Psoas muscle (tissue), 8 donors: ENCODE results near the gene PDE11A. TPM values are rescaled to one million over a fixed set of nuclear protein-coding genes. Genes with fewer than 3 reads are reported as not detected.

Source experiments
- ATAC-seq, 4 donors: fragments of 200-7000 bp; cut with Tn5 transposase; one replicate each; pipeline ENCODE4 v1.9.1; 2020; ENCODE audit warnings: moderate library complexity in 3 of 4, mild to moderate bottlenecking in 2 of 4
- DNase-seq, 2 donors: peaks; one replicate each; pipeline ENCODE4 v3.0.0-alpha.2; 2020
- H3K27ac ChIP-seq: fragments of 200-600 bp; one replicate; pipeline ENCODE4 v1.8.0; 2022
- H3K27me3 ChIP-seq, 3 donors: fragments of 200-600 bp in 1 of 3; one replicate each; pipeline versions ENCODE4 v1.6.1 to v1.8.0; 2013 to 2022; ENCODE audit warnings: low read length in 2 of 3, mild to moderate bottlenecking in 2 of 3, moderate library complexity in 1 of 3; ENCODE audit not compliant: insufficient read depth in 3 of 3
- H3K36me3 ChIP-seq, 2 donors: fragments of 200-600 bp in 1 of 2; one replicate each; pipeline versions ENCODE4 v1.6.1 to v1.8.0; 2013 to 2022; ENCODE audit warnings: low read depth in 1 of 2, mild to moderate bottlenecking in 1 of 2, moderate library complexity in 1 of 2; ENCODE audit not compliant: insufficient read depth in 1 of 2
- H3K4me1 ChIP-seq: fragments of 200-600 bp; one replicate; pipeline ENCODE4 v1.8.0; 2022
- H3K4me3 ChIP-seq: fragments of 200-600 bp; one replicate; pipeline ENCODE4 v1.8.0; 2022; ENCODE audit warnings: mild to moderate bottlenecking
- H3K9me3 ChIP-seq: fragments of 200-600 bp; one replicate; pipeline ENCODE4 v1.8.0; 2022
- CTCF ChIP-seq: fragments of 200-600 bp; IDR thresholded peaks from one replicate; pipeline ENCODE4 v1.8.0; 2022; ENCODE audit warnings: antibody characterized with exemption
- WGBS, 3 donors: extraction: QIAGEN DNeasy Blood & Tissue Kit; methylation state at CpG; one replicate each; pipeline versions ENCODE4 v1.1.6 to v1.1.7; 2013; 5-methylcytosine and 5-hydroxymethylcytosine counted together
- intact Hi-C, 2 donors: fragments of 100-400 bp; cut with DNase I; formaldehyde crosslinking; loops; one replicate each; pipeline versions ENCODE4 v1.11.0 to v1.14.2; 2022
- polyA plus RNA-seq, 3 donors: library from polyadenylated mRNA; stranded (reverse); fragments of 200-250 nt; gene quantifications; one replicate each; pipeline ENCODE4 v1.2.3, GENCODE V29; 2013
- total RNA-seq, 4 donors: library from RNA; stranded (reverse); fragmentation: NEBNext Ultra II Directional in 2 of 4; extraction: Animal tissue kit (Norgen Biotek cat#: 25700) in 2 of 4; gene quantifications; one replicate each; pipeline versions ENCODE4 v1.2.1 to v1.2.4, GENCODE V29; 2021 to 2023
- donor health status: healthy with polysubstance abuse.
- donor health status: DM: no; HTN: no; CAD: no; lungs with moderate emphysema.
- donor health status: Bipolar disorder and iron deficiency.
- donor health status: healthy.
- donor health status: DM: yes; HTN: yes; CAD: no.
- donor health status: DM: no; HTN: no; CAD: no.
- donor health status: DM: no; HTN: no; CAD: no.
- donor health status: DM: yes; HTN: yes; CAD: no.

PDE11A gene
- total and polyA plus RNA-seq, 7 donors, result 0.35 to 39.7 (median 2.3) TPM

GRCh38 chr2:177646791-177647190 lies 425.8 kb downstream of the PDE11A start:
- ATAC-seq (no peak), DNase-seq (no peak)
- Histone ChIP-seq H3K27ac (no peak overlapping the region), H3K27me3 (no peaks in the 10 kb centered on the region), H3K4me3 (no peak overlapping the region), H3K36me3 (no peaks in the 10 kb centered on the region), H3K9me3 (no peaks in the 10 kb centered on the region), H3K4me1 (no peaks in the 10 kb centered on the region)
- intact Hi-C loops, result no loop called here
- WGBS, 3 donors, result 56 to 77% (median 62%) methylated on average over 1 of the region's 1 CpG
- no peak for TF ChIP-seq CTCF

GRCh38 chr2:177646241-177646640 lies 426.3 kb downstream of the PDE11A start:
- Histone ChIP-seq H3K27ac (no peak overlapping the region), H3K4me3 (no peak overlapping the region), H3K27me3 (no peaks in the 10 kb centered on the region), H3K36me3 (no peaks in the 10 kb centered on the region), H3K9me3 (no peaks in the 10 kb centered on the region), H3K4me1 (no peaks in the 10 kb centered on the region)
- no peak for ATAC-seq
- no peak for DNase-seq
- TF ChIP-seq CTCF, result no peak
- intact Hi-C loops, result no loop called here

GRCh38 chr2:177641331-177641730 lies 431.2 kb downstream of the PDE11A start:
- H3K9me3 ChIP-seq, result no peaks in the 10 kb centered on the region
- ATAC-seq (no peak), DNase-seq (no peak)
- H3K36me3 ChIP-seq, result no peaks in the 10 kb centered on the region
- intact Hi-C loops, result no loop called here
- no peaks in the 10 kb centered on the region for H3K4me1 ChIP-seq
- TF ChIP-seq CTCF, result no peak
- no peak overlapping the region for H3K4me3 ChIP-seq
- WGBS, 3 donors, result 38 to 45% (median 43%) methylated on average over 2 of the region's 2 CpGs
- no peak overlapping the region for H3K27ac ChIP-seq
- no peaks in the 10 kb centered on the region for H3K27me3 ChIP-seq

GRCh38 chr2:177640423-177640822 lies 432.2 kb downstream of the PDE11A start:
- intact Hi-C loops, result no loop called here
- Histone ChIP-seq H3K36me3 (no peaks in the 10 kb centered on the region), H3K9me3 (no peaks in the 10 kb centered on the region), H3K4me3 (no peak overlapping the region), H3K27me3 (no peaks in the 10 kb centered on the region), H3K27ac (no peak overlapping the region), H3K4me1 (no peaks in the 10 kb centered on the region)
- 91 to 94% (median 93%) methylated on average over 3 of the region's 3 CpGs for WGBS, 3 donors
- no peak for DNase-seq
- no peak for ATAC-seq
- TF ChIP-seq CTCF, result no peak

- Histone ChIP-seq H3K36me3 (no peaks in the 10 kb centered on the region), H3K27ac (no peak overlapping the region), H3K4me3 (no peak overlapping the region), H3K27me3 (no peaks in the 10 kb centered on the region), H3K4me1 (no peaks in the 10 kb centered on the region), H3K9me3 (no peaks in the 10 kb centered on the region)
- WGBS, 3 donors, result 48 to 55% (median 53%) methylated on average over 2 of the region's 2 CpGs
- no peak for ATAC-seq
- no peak for TF ChIP-seq CTCF
- intact Hi-C loops, result no loop called here
- DNase-seq, result no peak
Measured at GRCh38 chr2:177639262-177639914, 433.2 kb downstream of the PDE11A start.
